ENCODE data around the gene ADGRL3.
"Not testable (repeated sequence)": the region's sequence is repeated elsewhere in the genome, so short reads cannot be mapped to it uniquely, and the experiment has no call there.

Gene ADGRL3

GRCh38 chr4:61468024-61468720 is 268.0 kb downstream of the ADGRL3 start:
- in situ Hi-C loops (cut with HindIII; ENCODE audit: low sequenced_read_pairs), result no loop called here

GRCh38 chr4:61473306-61473705 is 273.2 kb downstream of the ADGRL3 start:
- in situ Hi-C loops (cut with HindIII; ENCODE audit: low sequenced_read_pairs), result no loop called here

GRCh38 chr4:61478340-61478739 is 278.2 kb downstream of the ADGRL3 start:
- in situ Hi-C loops (cut with HindIII; ENCODE audit: low sequenced_read_pairs), result no loop called here

GRCh38 chr4:61485056-61485455 is 284.9 kb downstream of the ADGRL3 start:
- in situ Hi-C loops (cut with HindIII; ENCODE audit: low sequenced_read_pairs), result no loop called here

GRCh38 chr4:61489927-61490326 is 289.8 kb downstream of the ADGRL3 start:
- in situ Hi-C loops (cut with HindIII; ENCODE audit: low sequenced_read_pairs), result no loop called here

- in situ Hi-C loops (cut with HindIII; ENCODE audit: low sequenced_read_pairs), result no loop called here
These were observed 292.9 kb downstream of the ADGRL3 start for GRCh38 chr4:61493041-61493440.

GRCh38 chr4:61493470-61493869 is 293.3 kb downstream of the ADGRL3 start:
- in situ Hi-C loops (cut with HindIII; ENCODE audit: low sequenced_read_pairs), result no loop called here

- in situ Hi-C loops (cut with HindIII; ENCODE audit: low sequenced_read_pairs), result no loop called here
These were observed 300.8 kb downstream of the ADGRL3 start for GRCh38 chr4:61500883-61501282.

GRCh38 chr4:61501812-61502211 is 301.7 kb downstream of the ADGRL3 start:
- in situ Hi-C loops (cut with HindIII; ENCODE audit: low sequenced_read_pairs), result no loop called here

GRCh38 chr4:61505773-61506685 is 305.9 kb downstream of the ADGRL3 start:
- in situ Hi-C loops (cut with HindIII; ENCODE audit: low sequenced_read_pairs), result no loop called here

DNA sequence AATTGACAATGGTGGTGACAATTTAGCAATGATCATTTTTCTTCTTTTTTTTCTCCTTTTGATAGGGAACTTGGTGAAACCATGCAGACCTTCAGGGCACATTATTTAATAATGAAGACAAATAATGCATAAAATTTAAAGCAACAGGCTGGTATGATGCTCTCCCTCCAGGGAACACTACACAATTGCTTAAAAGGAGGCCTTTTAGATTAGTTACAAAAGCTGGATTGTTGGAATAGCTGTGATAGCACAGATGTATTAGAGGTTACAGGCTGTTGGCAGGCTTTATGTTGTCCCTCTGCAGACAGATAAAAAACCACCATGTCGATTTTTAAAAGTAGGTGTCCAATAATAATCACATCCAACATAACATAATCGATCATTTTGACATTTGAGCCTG is 307.0 kb downstream of the ADGRL3 start:
- in situ Hi-C loops (cut with HindIII; ENCODE audit: low sequenced_read_pairs), result no loop called here

DNA sequence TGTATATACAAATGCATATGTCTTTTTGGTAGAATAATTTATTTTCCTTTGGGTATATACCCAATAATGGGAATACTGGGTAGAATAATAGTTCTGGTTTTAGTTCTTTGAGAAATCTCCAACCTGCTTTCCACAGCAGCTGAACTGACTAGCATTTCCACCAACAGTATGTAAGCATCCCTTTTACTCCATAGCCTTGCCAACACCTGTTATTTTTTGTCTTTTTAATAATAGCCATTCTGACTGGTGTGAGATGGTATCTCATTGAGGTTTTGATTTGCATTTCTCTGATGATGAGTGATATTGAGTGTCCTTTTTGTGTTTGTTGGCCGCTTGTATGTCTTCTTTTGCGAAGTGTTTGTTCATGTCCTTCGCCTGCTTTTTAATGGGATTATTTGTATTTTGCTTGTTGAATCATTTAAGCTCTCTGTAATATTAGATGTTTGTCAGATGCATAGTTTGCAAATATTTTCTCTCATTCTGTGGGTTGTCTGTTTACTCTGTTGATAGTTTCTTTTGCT is 309.7 kb downstream of the ADGRL3 start:
- in situ Hi-C loops (cut with HindIII; ENCODE audit: low sequenced_read_pairs), result not testable (repeated sequence)

DNA sequence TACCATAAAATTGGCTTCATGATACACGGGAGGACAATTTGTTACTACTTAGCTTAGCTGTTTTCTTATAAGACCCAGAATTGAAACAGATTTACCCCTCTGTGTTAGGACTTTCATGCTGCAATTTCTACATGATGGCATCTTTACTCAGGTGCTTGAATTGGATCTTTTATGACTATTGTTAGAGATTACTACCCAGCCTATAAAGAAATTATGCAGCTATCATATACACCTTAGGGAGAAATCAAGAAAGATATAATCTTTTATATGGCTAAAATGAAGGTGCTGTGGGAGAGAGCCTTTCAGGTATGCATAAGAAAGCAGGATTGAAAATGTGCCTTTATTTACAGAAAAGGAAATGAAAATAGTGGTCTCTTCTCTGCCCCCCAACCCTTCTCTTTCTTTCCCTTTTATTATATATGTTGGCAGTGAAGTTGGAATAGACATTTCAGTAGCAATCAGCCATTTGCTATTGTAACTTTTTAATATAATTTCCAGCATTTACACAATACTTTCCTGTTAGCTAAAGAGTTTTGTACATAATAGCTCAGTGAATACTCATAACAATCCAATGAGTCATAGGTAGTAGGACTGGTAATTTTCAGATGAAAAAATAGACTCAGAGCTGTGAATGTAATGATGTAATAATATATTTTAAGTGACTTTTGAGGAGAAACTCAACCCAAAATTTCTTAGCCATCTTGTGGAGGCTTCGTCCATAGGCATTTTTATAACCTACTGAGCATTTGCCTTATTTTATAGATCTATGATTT is 311.8 kb downstream of the ADGRL3 start:
- in situ Hi-C loops (cut with HindIII; ENCODE audit: low sequenced_read_pairs), result no loop called here

DNA sequence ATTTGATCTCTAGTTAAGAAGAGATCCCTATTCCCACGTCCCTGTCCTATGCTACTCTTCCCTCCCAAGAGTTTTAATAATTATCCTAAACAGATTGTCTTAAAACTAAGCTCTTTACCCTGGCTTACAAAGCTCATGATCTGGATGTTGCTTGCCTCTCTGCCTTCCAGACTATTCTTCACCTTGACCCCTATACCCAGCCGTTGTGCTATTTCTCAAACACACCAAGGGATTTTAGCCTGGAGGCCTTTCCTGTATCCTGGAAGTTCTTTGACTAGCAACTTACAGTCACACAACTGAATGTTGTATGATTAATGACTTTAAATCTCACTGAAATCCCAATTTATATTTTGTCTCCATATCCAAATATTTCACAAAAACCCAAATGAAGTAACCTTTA is 314.9 kb downstream of the ADGRL3 start:
- in situ Hi-C loops (cut with HindIII; ENCODE audit: low sequenced_read_pairs), result no loop called here

GRCh38 chr4:61517144-61517543 is 317.0 kb downstream of the ADGRL3 start:
- in situ Hi-C loops (cut with HindIII; ENCODE audit: low sequenced_read_pairs), result no loop called here

GRCh38 chr4:61520166-61520565 is 320.0 kb downstream of the ADGRL3 start:
- in situ Hi-C loops (cut with HindIII; ENCODE audit: low sequenced_read_pairs), result loop anchor here (5.0 kb wide), 1 partner anchor 47 kb away; no protein-coding TSS in a partner anchor

DNA sequence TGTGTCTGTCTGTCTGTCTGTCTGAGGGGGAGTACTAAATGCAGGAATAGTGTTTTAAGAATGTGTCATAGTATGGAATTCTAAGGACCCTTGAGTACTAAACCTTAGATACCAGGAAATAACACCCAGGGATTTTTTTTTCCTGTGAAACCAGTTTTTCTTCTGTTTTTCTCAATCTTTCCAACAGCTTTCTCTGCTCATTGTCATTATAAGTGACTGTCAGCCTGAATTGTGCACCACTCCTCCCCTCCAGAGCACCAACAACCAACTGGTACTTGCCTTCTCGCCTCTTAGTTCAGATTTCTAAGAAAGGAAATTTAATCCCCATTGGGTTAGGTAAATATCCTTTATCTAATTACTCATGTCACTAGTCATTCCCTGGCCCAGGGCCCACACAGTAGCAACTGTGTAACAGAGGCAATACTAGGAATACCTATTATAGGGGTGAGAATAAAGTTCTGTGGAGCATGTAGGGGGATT is 320.6 kb downstream of the ADGRL3 start:
- in situ Hi-C loops (cut with HindIII; ENCODE audit: low sequenced_read_pairs), result loop anchor here (5.0 kb wide), 1 partner anchor 47 kb away; no protein-coding TSS in a partner anchor

DNA sequence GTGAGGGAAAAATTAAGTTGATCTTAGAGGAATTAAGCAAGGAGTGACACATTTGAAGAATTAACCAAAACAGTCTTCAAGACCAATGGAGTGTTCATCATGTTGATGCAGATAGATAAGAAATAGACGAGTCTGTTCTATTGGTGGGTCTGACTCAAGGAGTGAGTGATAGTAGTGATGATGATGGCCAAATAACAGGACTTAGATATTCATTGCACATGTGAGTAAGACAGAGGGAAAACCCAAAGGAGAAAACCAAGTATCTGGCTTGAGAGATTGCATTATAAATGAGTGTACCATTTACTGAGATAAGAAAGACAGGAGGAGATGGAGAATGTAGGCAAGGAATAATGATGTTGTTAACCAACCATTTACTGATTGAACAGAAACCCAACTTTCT is 321.3 kb downstream of the ADGRL3 start:
- in situ Hi-C loops (cut with HindIII; ENCODE audit: low sequenced_read_pairs), result loop anchor here (5.0 kb wide), 1 partner anchor 46 kb away; no protein-coding TSS in a partner anchor

GRCh38 chr4:61522312-61522711 is 322.2 kb downstream of the ADGRL3 start:
- in situ Hi-C loops (cut with HindIII; ENCODE audit: low sequenced_read_pairs), result loop anchor here (5.0 kb wide), 1 partner anchor 45 kb away; no protein-coding TSS in a partner anchor

DNA sequence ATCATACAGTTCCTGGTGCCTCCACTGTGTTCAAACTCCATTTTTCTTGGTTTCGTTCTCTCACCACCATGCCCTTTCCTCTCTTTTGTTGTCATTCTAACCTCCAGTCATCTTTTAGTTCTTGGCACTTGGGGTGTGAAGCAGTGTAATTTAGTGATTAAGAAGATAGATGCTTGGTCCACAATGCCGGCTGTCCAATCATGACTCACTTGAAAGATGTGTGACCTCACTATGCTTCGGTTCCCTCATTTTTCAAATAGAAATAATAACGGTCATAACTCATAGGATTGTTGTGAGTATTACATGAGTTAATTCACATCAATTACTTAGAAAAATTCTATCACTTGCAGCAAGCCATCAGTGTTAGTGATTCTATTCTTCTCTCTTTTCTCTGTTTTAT is 327.8 kb downstream of the ADGRL3 start:
- in situ Hi-C loops (cut with HindIII; ENCODE audit: low sequenced_read_pairs), result no loop called here

DNA sequence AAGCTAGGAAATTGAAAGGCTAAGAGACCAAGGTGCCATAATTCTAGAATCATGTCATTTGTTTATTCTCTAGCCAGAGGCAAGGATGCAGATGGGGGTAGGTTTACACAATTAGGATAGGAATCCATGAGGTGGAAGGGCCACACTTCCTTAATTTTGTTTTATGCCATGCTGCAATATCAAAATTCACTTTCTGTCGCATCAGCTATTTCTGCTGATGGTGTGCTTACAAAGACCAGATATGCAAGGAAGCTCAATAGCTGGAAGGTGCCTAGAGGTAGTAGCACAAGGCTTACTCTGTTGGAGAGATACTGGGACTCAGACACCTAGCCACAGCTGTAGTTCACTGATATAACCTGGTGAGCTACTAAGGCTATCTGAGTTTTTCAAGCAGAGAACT is 328.5 kb downstream of the ADGRL3 start:
- in situ Hi-C loops (cut with HindIII; ENCODE audit: low sequenced_read_pairs), result no loop called here

Measured in endothelial cell of hepatic sinusoid (primary cell).